Gastroesophageal sphincter (tissue), 4 donors: Measurements from ENCODE around the gene DMRT1. TPM values are rescaled to one million over a fixed set of nuclear protein-coding genes. Genes with fewer than 3 reads are reported as not detected.
A peak's percentile ranks its signal among the peaks of the same experiment; 100 is the strongest.

ENCODE experiments used
- ATAC-seq: fragments of 150-250 bp; one replicate; pipeline ENCODE4 v1.9.1; 2016; ENCODE audit warnings: mild to moderate bottlenecking, moderate library complexity
- H3K27ac ChIP-seq, 4 donors: fragments of 200-600 bp; sonication (generic) in 3 of 4; 1 replicate in 3 of 4; 2 replicates in 1 of 4; pipeline ENCODE4 v1.5.1; 2016 to 2019
- H3K27me3 ChIP-seq: fragments of 200-600 bp; sonication (generic); one replicate; pipeline ENCODE4 v1.5.1; 2019
- H3K36me3 ChIP-seq, 2 donors: fragments of 200-600 bp; sonication (generic); one replicate each; pipeline ENCODE4 v1.5.1; 2019; ENCODE audit warnings: control low read depth in 1 of 2
- H3K4me1 ChIP-seq, 3 donors: fragments of 200-600 bp; sonication (generic); 1 replicate in 2 of 3; 2 replicates in 1 of 3; pipeline ENCODE4 v1.5.1; 2016 to 2019; ENCODE audit warnings: control low read depth in 2 of 3
- H3K4me3 ChIP-seq, 2 donors: fragments of 200-600 bp; sonication (generic); one replicate each; pipeline ENCODE4 v1.5.1; 2019; ENCODE audit warnings: mild to moderate bottlenecking in 1 of 2, moderate library complexity in 1 of 2
- H3K9me3 ChIP-seq, 3 donors: fragments of 200-600 bp; sonication (generic); one replicate each; pipeline ENCODE4 v1.5.1; 2017 to 2019; ENCODE audit warnings: control low read depth in 2 of 3
- CTCF ChIP-seq, 4 experiments: fragments of 200-600 bp in 2 of 4; fragments of 450-650 bp in 2 of 4; sonication (generic) in 1 of 4; IDR thresholded peaks; one replicate each; pipeline ENCODE4 v1.5.1; 2017 to 2019; ENCODE audit warnings: antibody characterized with exemption in 4 of 4, mild to moderate bottlenecking in 2 of 4, moderate library complexity in 2 of 4
- EP300 ChIP-seq: sonication (generic); formaldehyde crosslinking; IDR thresholded peaks from one replicate; pipeline ENCODE4 v1.6.1; 2017; ENCODE audit warnings: antibody characterized with exemption, mild to moderate bottlenecking
- POLR2A ChIP-seq, 2 donors: fragments of 450-650 bp; IDR thresholded peaks; one replicate each; pipeline ENCODE4 v1.6.1; 2017; ENCODE audit warnings: antibody characterized with exemption in 2 of 2, mild to moderate bottlenecking in 2 of 2, moderate library complexity in 1 of 2
- POLR2AphosphoS5 ChIP-seq: sonication (generic); formaldehyde crosslinking; IDR thresholded peaks from one replicate; pipeline ENCODE4 v1.6.1; 2017; ENCODE audit warnings: antibody characterized with exemption
- WGBS, 2 donors: methylation state at CpG; one replicate each; pipeline ENCODE4 v1.1.5; 2018; ENCODE audit warnings: low coverage in 1 of 2; 5-methylcytosine and 5-hydroxymethylcytosine counted together
- total RNA-seq, 4 donors: library from RNA; depleted of rRNA; stranded (reverse); fragments of >200 nt; gene quantifications; one replicate each; pipeline ENCODE4 v1.1.0, GENCODE V29; 2016

DMRT1 gene
- total RNA-seq, 4 donors from 2014 or later = not detected

GRCh38 chr9:811106-811531, 30.4 kb upstream of the DMRT1 start:
- no peaks in the 10 kb centered on the region for H3K36me3 ChIP-seq
- H3K4me3 ChIP-seq = no peak overlapping the region
- H3K9me3 ChIP-seq = no peaks in the 10 kb centered on the region
- 54 to 57% methylated on average over 4 of the region's 6 CpGs for WGBS, 2 donors
- peak overlapping the region in 1 of 4 donors; percentile 35 for H3K27ac ChIP-seq
- ATAC-seq = peak; percentile 34
- H3K27me3 ChIP-seq = no peaks in the 10 kb centered on the region
- peaks cover 0 to 11% (median 0%) of the 10 kb centered on the region in 3 donors for H3K4me1 ChIP-seq
- TF ChIP-seq CTCF (IDR thresholded peaks at IDR 0.05) (no peak), POLR2A (IDR thresholded peaks at IDR 0.05) (no peak)

GRCh38 chr9:818958-819357, 22.5 kb upstream of the DMRT1 start:
- 21 to 26% methylated on average over 3 of the region's 3 CpGs for WGBS, 2 donors
- peak overlapping the region in 1 of 4 donors; percentile 31 for H3K27ac ChIP-seq

GRCh38 chr9:826500-827280, 14.8 kb upstream of the DMRT1 start:
- H3K27ac ChIP-seq = no peak overlapping the region
- no peak overlapping the region for H3K4me3 ChIP-seq
- 71 to 75% methylated on average over 12 to 14 of the region's 26 CpGs for WGBS, 2 donors
- H3K27me3 ChIP-seq = peaks cover 5% of the 10 kb centered on the region
- no peak for ATAC-seq
- no peaks in the 10 kb centered on the region for H3K4me1 ChIP-seq
- no peak for TF ChIP-seq CTCF (IDR thresholded peaks at IDR 0.05)
- no peak for TF ChIP-seq EP300
- TF ChIP-seq POLR2A (IDR thresholded peaks at IDR 0.05) = no peak
- TF ChIP-seq POLR2AphosphoS5 = no peak
- no peaks in the 10 kb centered on the region for H3K36me3 ChIP-seq
- no peaks in the 10 kb centered on the region for H3K9me3 ChIP-seq

More at GRCh38 chr9:818958-819357, 22.5 kb upstream of the DMRT1 start:
- peak; percentile 71 for ATAC-seq
- Histone ChIP-seq H3K4me3 (no peak overlapping the region), H3K9me3 (no peaks in the 10 kb centered on the region), H3K27me3 (no peaks in the 10 kb centered on the region), H3K4me1 (peaks cover 0 to 9% (median 0%) of the 10 kb centered on the region in 3 donors), H3K36me3 (no peaks in the 10 kb centered on the region)
- no peak for TF ChIP-seq POLR2AphosphoS5
- TF ChIP-seq CTCF (IDR thresholded peaks at IDR 0.05) = no peak
- no peak for TF ChIP-seq EP300
- TF ChIP-seq POLR2A (IDR thresholded peaks at IDR 0.05) = no peak

GRCh38 chr9:840343-840742, 1.2 kb upstream of the DMRT1 start:
- H3K9me3 ChIP-seq = no peaks in the 10 kb centered on the region
- H3K4me1 ChIP-seq = peaks cover 0 to 23% (median 3%) of the 10 kb centered on the region in 3 donors
- TF ChIP-seq POLR2A (IDR thresholded peaks at IDR 0.05) (no peak), EP300 (no peak), CTCF (IDR thresholded peaks at IDR 0.05) (no peak), POLR2AphosphoS5 (no peak)
- H3K27ac ChIP-seq = no peak overlapping the region
- H3K4me3 ChIP-seq = no peak overlapping the region
- WGBS, 2 donors = 24 to 29% methylated on average over 5 to 7 of the region's 7 CpGs
- peaks cover 80% of the 10 kb centered on the region for H3K27me3 ChIP-seq
- ATAC-seq = no peak
- H3K36me3 ChIP-seq = no peaks in the 10 kb centered on the region
